ENCODE measurements around the gene FRMD6.

The FRMD6 gene

DNA sequence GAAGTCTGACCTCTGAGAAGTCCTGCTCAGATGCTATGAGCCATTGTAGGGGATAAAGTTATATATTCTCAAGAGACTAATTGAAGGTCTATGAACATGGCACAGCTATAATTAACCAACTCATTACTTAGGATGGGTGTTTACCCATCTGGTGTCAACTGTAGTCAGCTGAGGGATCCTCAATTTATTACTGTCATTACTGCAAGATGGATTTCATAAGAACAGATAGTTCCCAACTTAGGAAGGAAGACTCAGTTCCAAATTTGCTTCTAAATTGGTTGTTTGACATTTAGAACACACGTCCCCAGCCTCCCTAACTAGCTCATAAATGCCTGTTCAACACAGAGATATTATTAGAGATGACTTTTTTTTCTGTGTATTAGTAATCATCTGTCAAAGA is 81.4 kb downstream of the FRMD6 start:
- Histone ChIP-seq H3K4me2 (ENCODE audit: low read length) (no peak overlapping the region), H3K27ac (ENCODE audit: low read depth, low read length) (no peak overlapping the region), H3F3A (ENCODE audit: control insufficient read depth, insufficient read depth) (no peaks in the 10 kb centered on the region), H3K4me3 (ENCODE audit: low read length) (no peak overlapping the region), H3K4me1 (ENCODE audit: control insufficient read depth, low read length) (no peaks in the 10 kb centered on the region), H3K36me3 (ENCODE audit: control insufficient read depth, low read length) (no peaks in the 10 kb centered on the region), H3K27me3 (ENCODE audit: control insufficient read depth, low read length) (0 out of 2 replicates have a peak, but pooled peaks cover 3% of the 10 kb centered on the region), H4K20me1 (ENCODE audit: control insufficient read depth, insufficient read depth, low read depth, low read length) (no peaks in the 10 kb centered on the region), H3K79me2 (ENCODE audit: control insufficient read depth, low read length) (no peaks in the 10 kb centered on the region), H3K9me2 (replicated peaks; ENCODE audit: control insufficient read depth, low read length) (no peaks in the 10 kb centered on the region), H3K9me3 (ENCODE audit: control insufficient read depth, insufficient read depth, low read length) (no peaks in the 10 kb centered on the region)
- TF ChIP-seq, protein P1, sequence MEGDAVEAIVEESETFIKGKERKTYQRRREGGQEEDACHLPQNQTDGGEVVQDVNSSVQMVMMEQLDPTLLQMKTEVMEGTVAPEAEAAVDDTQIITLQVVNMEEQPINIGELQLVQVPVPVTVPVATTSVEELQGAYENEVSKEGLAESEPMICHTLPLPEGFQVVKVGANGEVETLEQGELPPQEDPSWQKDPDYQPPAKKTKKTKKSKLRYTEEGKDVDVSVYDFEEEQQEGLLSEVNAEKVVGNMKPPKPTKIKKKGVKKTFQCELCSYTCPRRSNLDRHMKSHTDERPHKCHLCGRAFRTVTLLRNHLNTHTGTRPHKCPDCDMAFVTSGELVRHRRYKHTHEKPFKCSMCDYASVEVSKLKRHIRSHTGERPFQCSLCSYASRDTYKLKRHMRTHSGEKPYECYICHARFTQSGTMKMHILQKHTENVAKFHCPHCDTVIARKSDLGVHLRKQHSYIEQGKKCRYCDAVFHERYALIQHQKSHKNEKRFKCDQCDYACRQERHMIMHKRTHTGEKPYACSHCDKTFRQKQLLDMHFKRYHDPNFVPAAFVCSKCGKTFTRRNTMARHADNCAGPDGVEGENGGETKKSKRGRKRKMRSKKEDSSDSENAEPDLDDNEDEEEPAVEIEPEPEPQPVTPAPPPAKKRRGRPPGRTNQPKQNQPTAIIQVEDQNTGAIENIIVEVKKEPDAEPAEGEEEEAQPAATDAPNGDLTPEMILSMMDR (IDR thresholded peaks at IDR 0.05; ENCODE audit: low read depth, low read length, poor library complexity, severe bottlenecking), result no peak
- no peak for TF ChIP-seq EZH2phosphoT487 (IDR thresholded peaks at IDR 0.05; ENCODE audit: borderline replicate concordance, low read length)

DNA sequence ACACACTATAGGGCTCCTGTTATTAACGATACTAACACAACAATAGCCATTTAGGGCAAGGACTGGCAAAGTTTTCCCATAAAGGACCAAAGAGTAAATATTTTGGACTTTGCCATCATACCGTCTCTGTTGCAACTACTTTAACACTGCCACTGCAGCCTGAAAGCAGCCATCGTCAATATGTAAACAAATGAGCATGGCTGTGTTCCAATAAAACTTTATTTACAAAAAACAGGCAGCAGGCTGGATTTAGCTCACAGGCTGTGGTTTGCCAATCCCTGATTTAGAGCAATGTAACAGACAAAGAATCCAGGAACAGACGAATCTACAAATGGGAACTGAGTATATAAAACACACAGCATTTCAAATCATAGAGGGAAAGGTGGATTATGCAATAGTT is 84.1 kb downstream of the FRMD6 start:
- Histone ChIP-seq H3K4me3 (ENCODE audit: low read length) (no peak overlapping the region), H3K27ac (ENCODE audit: low read depth, low read length) (no peak overlapping the region), H4K20me1 (ENCODE audit: control insufficient read depth, insufficient read depth, low read depth, low read length) (no peaks in the 10 kb centered on the region), H3F3A (ENCODE audit: control insufficient read depth, insufficient read depth) (no peaks in the 10 kb centered on the region), H3K4me2 (ENCODE audit: low read length) (no peak overlapping the region), H3K4me1 (ENCODE audit: control insufficient read depth, low read length) (no peaks in the 10 kb centered on the region), H3K9me3 (ENCODE audit: control insufficient read depth, insufficient read depth, low read length) (no peaks in the 10 kb centered on the region), H3K27me3 (ENCODE audit: control insufficient read depth, low read length) (0 out of 2 replicates have a peak, but pooled peaks cover 3% of the 10 kb centered on the region), H3K9me2 (replicated peaks; ENCODE audit: control insufficient read depth, low read length) (no peaks in the 10 kb centered on the region), H3K36me3 (ENCODE audit: control insufficient read depth, low read length) (no peaks in the 10 kb centered on the region), H3K79me2 (ENCODE audit: control insufficient read depth, low read length) (no peaks in the 10 kb centered on the region)
- TF ChIP-seq, protein P1 (IDR thresholded peaks at IDR 0.05; ENCODE audit: low read depth, low read length, poor library complexity, severe bottlenecking), result no peak
- no peak for TF ChIP-seq EZH2phosphoT487 (IDR thresholded peaks at IDR 0.05; ENCODE audit: borderline replicate concordance, low read length)

DNA sequence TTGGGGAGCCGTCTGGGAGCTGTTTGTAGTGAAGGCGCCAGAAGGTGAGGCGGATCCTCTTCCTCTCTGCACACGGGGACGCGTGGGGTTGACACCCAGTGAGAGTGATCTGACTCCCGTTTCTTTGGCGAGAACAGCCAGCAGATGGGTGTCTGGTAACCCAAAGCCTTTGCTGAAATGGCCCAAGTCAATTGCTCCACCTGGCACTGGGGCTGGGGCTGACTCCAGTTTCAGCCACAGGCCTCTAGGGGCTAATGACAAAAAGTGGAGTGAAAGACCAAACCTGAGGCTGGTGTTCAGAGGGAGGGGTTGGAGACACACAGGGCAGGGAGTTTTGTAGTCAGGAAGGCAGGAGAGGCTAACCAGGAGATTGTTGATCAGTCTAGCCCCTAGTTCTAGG is 87.0 kb downstream of the FRMD6 start:
- no peaks in the 10 kb centered on the region for H3K9me3 ChIP-seq (ENCODE audit: control insufficient read depth, insufficient read depth, low read length)
- TF ChIP-seq, protein P1 (IDR thresholded peaks at IDR 0.05; ENCODE audit: low read depth, low read length, poor library complexity, severe bottlenecking), result no peak
- TF ChIP-seq EZH2phosphoT487 (IDR thresholded peaks at IDR 0.05; ENCODE audit: borderline replicate concordance, low read length), result no peak
- no peak overlapping the region for H3K4me3 ChIP-seq (ENCODE audit: low read length)
- no peaks in the 10 kb centered on the region for H3F3A ChIP-seq (ENCODE audit: control insufficient read depth, insufficient read depth)
- no peaks in the 10 kb centered on the region for H4K20me1 ChIP-seq (ENCODE audit: control insufficient read depth, insufficient read depth, low read depth, low read length)
- no peak overlapping the region for H3K4me2 ChIP-seq (ENCODE audit: low read length)
- H3K27ac ChIP-seq (ENCODE audit: low read depth, low read length), result no peak overlapping the region
- H3K9me2 ChIP-seq (replicated peaks; ENCODE audit: control insufficient read depth, low read length), result no peaks in the 10 kb centered on the region
- 0 out of 2 replicates have a peak, but pooled peaks cover 3% of the 10 kb centered on the region for H3K27me3 ChIP-seq (ENCODE audit: control insufficient read depth, low read length)
- H3K4me1 ChIP-seq (ENCODE audit: control insufficient read depth, low read length), result no peaks in the 10 kb centered on the region
- no peaks in the 10 kb centered on the region for H3K79me2 ChIP-seq (ENCODE audit: control insufficient read depth, low read length)
- H3K36me3 ChIP-seq (ENCODE audit: control insufficient read depth, low read length), result no peaks in the 10 kb centered on the region

Data from DOHH2 (cell line).